ENCODE measurements around the gene RAB40AL. TPM values are rescaled to one million over a fixed set of nuclear protein-coding genes. Genes with fewer than 3 reads are reported as not detected.

The RAB40AL gene
- total RNA-seq, 2 experiments from 2014 or later, result 0.38 to 0.46 TPM

DNA sequence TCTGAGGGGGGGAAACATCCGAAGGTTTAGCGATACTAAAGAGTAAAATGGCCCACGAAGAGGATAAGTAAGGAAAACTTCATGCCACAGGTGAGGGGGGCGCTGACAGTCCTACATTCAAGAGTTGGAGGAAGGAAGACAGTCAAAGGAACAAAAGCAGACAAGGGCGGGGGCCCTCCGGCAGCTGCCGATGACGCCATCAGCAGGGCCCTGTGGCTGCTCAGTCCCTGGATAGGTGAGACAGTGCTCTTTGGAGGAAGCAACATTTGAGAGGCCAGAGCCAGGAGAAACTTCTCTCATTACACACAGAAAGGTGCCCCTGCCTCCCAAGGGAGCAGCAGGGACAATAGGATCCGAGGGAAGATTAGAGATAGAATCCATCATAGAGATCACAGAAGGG, 41.5 kb downstream of the RAB40AL start:
- CTCF ChIA-PET, result no interaction called here
- POLR2A ChIA-PET, result no interaction called here

DNA sequence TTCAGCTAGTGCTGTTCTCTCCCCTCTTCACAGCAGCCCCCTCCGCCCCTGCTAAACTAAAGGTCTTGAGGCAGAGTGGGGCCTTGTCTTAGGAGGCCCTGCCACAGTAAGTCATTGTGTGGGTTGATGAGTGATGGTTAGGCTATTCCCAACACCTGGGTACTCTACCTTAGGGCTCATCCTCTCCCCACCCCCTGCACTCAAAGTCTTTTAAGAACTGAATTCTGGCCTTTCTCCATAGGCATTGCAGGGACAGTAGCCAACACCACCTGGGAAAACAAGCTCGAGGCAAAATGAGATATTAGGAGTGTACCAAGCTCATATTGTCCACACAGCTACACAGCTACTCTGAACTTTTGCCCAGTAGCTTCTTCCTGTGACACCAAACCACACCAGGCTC, 42.5 kb downstream of the RAB40AL start:
- ChIA-PET POLR2A (no interaction called here), CTCF (no interaction called here)

DNA sequence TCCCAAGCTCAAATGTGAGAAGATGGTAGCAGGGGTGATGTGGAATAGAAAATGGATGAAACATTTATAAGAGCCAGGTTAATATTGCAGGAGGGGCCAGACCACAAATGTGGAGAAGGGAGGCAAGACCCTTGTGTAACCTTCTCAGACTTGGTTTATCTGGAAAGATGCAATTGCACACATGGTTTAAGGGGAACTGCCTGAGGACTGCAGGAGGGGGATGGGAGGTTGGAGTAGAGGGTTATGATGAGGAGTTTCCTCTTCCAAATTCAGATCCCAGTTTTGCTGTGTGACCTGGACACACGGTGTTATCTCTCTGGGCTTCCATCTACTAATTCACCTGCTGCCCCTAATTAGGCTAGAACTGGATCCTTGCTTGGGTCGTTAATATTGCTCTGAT, 46.1 kb downstream of the RAB40AL start:
- POLR2A ChIA-PET, result no interaction called here
- CTCF ChIA-PET, result no interaction called here

DNA sequence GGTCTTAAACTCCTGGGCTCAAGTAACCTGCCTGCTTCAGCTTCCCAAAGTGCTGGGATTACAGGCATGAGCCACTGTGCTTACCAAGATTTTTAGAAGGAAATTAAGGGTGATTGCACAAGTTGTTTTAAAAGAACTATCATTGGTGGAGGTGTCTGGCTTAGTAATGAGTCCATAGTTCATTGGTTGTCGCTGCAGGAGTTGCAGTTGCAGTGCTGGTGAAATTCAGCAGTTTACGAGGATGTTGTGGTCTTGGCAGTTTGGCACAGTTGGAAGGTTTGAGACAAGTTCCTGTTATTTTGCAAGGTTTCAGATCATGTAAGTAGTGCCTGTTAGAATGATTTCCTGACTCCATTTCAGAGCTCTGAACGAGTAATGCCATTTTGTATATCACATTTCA, 48.1 kb downstream of the RAB40AL start:
- CTCF ChIA-PET, result no interaction called here
- POLR2A ChIA-PET, result no interaction called here

Other genes starting within 250 kb of the RAB40AL start
- gene GPRASP2, start 224.8 kb upstream of the RAB40AL start, total RNA-seq, result under 1 TPM; 0.52 to 0.57 TPM
- gene GPRASP3, start 216.5 kb upstream of the RAB40AL start, total RNA-seq, result 1 to 10 TPM; 1.9 to 2.4 TPM
- gene BEX1, start 126.9 kb downstream of the RAB40AL start, total RNA-seq, result under 1 TPM; 0.23 to 0.44 TPM
- not detected for gene NXF3, start 155.9 kb downstream of the RAB40AL start, total RNA-seq